GM19468 (cell line): ENCODE results near the gene GALNTL6.

ENCODE experiments used
- ATAC-seq: cut with Tn5 transposase; IDR thresholded peaks from one replicate; pipeline ENCODE4 v1.9.1; 2021; ENCODE audit warnings: mild to moderate bottlenecking, moderate library complexity, moderate number of reproducible peaks; ENCODE audit not compliant: unreplicated experiment; ENCODE audit errors: extremely low read depth

GALNTL6 gene

DNA sequence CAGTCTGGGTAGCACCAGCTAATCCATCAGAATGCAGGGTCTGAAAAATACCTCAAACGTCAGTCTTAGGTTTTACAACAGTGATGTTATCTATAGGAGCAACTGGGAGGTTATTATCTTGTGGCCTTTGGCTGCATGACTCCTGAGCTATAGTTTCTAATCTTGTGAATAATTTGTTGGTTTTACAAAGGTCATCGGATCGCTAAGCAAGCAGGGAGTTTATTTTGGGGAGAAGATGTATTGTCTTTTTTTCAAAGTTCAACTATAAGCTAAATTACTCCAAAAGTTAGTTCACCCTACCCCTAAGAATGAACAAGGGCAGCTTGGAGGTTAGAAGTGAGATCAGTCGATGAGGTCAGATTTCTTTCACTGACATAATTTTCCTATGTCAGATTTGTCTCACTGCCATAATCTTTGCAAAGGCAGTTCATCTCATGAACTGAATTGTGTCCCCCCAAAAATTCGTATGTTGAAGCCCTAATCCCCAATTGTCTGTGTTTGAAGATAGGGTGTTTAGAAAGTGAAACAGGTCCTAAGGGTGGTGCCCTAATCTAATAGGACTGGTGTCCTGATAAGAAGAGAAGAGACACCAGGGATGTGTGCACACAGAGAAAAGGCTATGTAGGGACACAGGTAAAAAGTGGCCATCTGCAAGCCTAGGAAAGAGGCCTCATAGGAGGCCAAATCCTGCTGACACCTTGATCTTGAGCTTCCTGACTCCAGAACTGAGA lies 1179.6 kb downstream of the GALNTL6 start:
- ATAC-seq = no peak

DNA sequence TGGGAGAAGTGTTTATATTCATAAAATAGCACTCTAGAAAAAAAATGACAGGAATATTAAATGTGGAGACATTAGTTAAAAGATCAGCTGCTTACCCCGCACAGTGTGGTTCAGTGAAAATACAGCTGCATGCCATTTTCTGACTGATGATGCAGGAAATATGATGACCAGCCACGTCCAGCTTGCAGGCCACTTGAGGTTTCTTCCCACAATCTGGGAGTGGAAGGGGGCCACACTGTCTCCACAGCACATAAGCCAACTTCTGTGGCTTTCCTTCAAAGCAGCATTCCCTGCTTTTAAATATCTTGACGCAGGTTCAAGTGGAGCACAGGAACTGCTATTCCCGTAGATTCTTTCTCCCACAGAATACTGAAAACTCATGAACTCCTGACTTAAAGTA lies 1182.0 kb downstream of the GALNTL6 start:
- ATAC-seq = no peak

DNA sequence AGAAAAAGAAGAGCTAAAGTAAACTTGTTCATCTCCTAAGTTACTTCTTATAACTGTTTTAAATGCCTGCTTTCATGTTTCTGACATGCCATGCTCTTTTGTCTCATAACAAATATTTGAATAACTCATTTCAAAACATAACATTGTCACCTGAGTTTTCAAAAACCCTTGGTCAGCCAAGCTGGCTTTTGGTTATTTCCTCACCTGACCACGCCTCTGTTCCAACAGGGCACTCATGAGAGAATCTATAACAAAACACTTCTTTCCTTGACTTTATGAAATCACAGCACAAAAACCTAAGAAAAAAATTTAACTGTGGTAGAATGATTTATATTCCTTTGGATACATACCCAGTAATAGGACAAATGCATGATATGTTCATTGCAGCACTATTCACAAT lies 1182.5 kb downstream of the GALNTL6 start:
- ATAC-seq = no peak

DNA sequence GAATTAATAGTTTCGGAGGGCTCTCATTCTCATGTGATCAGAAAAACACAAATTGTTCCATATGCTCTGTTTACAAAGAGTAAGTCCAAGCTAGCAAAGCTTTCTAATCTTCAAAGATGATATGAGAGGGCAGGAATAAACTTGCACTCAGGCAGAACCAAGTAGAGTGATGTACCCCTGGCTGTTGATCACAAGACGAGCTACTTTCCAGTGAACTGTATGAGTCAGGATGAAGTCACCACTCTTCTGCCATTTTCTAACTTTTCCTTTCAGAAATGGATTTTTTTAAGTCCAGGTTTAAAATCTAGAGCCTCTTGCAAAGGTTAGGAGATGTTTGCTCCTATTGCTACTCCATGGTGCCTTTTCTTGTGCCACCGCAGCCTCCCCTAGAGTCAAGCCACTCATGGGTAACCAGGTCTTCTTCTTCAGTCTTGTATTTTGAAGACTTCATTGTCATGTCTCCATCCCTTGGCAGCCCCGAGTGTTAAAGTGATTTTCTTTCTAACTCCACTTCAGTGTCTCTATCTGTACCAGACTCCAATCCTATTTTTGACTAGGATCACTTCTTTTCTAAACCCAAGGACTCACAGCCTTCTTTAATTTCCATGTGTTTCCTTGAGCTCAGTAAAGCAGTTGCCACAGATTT lies 1183.5 kb downstream of the GALNTL6 start:
- no peak for ATAC-seq

DNA sequence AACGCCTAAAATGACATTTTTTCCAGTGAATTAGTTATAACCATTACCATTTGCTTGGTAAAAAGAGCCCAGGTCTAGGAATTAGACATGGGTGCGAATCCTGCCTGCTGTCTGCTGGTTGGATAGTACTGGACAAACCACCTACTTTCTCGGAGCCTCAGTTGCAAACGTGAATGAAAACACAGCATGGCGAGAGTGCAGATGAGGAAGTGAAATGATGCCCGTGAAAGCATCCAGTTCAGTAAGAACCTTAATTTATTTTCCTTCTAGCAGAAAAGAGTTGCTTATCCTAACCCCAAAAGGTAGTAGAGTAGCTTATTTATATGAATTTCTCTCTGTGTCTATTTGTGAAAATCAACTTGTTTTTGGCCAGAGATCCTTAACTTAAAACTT lies 1184.0 kb downstream of the GALNTL6 start:
- ATAC-seq = no peak

DNA sequence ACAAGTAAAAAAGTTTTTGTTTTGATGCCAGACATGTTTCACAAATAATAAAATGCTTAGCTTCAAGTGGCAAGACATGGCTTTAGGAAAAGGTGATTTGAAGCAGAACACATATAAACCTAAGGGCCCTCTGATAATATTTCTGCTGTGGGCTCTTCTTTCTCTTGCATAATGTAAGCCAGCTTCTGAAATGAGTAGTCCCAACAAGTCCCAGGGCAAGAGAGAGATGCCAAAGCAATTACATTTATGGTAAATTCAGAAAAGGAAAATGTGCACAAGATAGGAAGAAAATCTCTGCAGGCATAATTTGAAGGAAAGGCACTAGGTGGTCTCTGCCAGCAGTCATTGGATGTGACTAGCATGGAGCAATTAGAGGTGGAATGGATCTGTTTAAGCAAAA lies 1184.7 kb downstream of the GALNTL6 start:
- no peak for ATAC-seq

DNA sequence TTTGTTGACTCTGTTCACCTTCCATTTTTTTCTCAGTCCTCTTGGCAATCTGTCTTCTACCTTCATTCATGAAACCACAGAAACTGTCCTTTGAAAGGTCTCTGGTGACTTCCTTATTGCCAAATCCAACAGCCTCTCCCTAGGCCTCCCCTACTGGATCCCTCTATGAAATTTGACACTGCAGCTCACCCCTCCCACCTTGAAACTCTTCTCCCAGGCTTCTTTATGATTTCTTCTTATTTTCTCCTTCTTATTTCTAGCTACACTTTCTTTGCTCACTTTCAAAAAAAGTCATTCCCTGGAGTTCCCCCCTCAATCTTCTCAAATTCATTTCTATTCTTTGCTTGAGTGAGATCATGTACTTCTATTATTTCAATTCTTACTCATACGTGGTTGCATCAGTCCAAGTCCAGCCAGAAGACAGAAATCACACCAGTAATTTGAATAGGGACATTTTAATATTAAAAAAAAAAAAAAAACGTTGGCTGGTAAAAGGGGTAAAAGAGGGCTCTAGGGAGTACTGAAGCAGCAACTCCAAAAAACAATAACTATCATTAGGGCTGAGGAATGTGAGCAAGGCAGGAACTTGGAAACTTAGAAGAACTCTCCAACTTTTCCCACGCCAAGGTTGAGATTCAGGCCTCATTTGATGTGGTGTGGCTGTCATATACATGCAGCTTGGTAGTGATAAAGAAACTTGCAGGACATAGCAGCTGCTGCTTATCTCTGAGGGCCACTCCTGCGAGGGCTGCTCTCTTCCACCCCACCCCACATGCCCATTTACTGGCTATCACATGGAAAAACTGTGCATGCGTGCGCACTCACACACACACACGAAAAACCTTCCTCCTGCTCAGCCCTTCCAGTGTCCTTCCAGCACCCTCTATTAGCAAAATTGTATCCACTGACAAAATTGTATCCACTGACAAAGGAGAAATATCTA lies 1185.6 kb downstream of the GALNTL6 start:
- ATAC-seq = no peak

DNA sequence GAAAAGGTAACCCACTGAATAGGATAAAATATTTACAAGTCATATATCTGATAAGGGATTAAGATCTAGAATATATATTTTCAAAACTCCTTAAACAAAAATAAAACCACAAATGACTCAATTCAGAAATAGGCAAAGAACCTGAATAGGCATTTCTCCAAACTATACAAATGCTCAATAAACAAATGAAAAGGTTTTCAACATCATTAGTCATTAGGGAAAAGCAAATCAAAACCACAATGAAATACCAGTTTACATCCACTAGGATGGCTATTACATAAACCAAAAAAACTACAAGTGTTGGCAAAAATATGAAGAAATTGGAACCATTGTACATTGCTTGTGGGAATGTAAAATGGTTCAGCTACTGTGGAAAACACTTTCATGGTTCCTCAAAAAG lies 1188.4 kb downstream of the GALNTL6 start:
- ATAC-seq = no peak

DNA sequence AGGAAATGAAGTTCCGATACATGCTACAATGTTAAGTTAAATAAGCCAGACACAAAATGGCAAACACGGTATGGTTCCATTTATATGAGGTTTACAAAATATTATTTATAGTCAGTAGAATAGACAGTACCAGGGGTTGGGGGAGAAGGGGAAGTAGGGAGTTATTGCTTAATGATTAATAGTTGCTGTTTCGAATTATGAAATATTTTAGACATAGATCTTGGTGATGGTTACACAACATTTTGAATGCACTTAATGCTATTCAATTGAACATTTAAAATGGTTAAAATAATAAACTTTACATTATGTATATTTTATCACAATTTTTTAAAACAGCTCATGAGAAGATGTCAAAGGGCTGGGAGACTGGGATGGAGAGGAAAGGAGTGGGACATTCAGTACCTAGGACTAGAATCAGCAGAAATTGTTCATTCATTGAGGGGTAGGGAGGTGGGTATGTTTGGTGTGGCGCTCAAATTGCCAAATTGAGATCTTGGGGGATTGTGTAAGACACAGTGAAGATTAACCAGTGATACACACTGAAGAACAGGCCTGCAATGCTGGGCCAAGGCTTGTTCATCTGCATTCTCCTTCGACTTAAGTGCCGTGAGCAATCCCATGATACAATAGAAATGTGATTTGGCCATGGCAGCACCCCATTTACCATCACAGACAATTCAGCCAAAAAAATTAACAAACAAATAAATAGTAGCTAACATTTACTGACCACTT lies 1189.8 kb downstream of the GALNTL6 start:
- ATAC-seq = no peak

DNA sequence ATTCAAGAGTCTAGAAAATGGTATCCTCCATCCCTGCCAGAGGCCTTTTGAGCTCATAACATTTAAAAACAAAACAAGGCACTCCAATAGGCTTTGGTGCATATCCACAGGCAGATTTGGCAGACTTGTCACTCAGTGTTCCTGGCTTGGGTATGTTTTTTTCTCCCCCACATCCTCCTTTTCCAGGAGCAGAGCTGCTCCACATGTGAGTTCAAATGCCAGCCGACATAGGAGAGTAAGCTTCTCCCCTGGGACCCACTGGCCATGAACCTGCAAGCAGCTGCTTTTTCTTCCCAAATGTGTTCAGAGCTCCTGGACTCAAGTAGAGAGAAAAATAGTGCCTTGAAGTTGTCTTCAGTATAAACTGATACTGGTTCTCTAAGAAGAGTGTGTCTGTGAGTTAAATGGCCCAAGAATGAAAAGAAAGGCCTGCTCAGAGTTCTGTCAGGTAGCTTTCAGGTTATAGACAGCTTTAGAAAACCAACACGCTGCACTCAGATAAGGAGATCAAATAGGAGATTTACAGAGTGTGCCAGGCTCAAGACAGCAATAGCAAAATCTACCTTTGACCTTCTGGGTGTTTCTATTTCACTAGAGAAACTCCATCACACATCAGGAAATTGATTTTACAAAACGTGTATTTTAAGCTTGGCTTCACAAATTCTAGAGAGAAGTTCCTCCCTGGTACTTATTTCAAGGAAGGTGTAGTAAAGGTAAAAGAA lies 1192.9 kb downstream of the GALNTL6 start:
- no peak for ATAC-seq

DNA sequence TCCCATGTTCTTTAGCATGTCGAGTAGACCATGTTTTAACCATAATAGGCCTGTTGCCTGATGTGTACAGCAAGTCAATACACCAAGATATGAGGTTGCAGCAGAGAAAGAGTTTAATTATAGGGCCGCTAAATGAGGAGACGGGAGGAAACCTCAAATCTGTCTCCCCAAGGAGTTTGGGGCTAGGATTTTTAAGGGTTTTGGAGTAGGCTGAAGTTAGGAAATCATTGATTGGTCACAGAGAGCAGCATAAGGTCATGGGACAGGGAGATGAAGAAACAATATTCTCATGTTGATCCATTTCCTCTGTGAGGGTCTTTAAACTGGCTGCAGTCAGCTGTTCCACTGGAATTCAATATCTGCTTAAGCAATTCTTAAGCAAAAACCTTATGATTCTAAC lies 1195.2 kb downstream of the GALNTL6 start:
- no peak for ATAC-seq

DNA sequence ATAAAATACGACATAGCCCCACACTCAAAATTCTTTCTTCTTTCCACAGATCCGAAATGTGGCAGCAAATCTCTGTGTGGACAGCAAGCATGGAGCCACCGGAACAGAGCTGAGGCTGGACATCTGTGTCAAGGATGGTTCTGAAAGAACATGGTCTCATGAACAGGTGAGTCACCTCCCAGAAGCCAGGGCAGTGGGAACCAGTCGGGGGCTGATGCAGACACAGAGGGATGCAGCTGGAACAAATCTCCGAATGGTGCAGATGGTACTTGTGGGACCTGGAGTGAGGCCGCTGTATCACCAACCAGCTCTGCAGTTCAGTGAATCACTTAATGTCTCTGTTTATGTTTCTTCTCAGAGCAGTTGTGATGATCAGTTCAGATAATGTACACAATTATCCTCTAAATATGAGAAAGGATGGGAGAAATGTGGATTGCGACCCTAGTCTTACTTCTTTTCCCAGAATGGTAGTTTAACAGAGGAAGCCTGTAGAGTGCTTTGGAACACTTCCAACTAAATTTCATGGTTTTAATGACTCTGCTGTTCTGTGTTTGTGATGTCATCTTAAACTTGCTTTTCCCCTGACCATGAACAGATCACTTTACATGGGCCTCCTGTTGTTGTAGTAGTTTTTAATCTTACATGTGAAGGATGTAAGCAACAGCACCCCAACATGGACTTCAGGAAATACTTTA lies 1196.1 kb downstream of the GALNTL6 start:
- ATAC-seq = no peak

DNA sequence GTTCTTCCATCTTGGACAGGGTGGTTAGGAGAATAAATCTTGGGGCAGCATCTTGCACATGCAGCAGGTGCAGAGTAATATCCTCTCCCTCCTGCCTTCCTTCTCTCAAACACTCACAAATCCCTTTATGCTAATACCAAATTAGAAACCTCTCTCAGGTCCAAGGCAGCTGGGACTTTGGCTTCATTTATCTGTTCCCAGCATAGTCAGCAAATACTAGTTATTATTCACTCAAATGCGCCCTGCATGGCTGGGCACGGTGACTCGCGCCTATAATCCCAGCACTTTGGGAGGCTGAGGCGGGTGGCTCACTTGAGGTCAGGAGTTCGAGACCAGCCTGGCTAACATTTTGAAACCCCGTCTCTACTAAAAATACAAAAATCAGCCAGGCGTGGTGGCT lies 1199.4 kb downstream of the GALNTL6 start:
- no peak for ATAC-seq

DNA sequence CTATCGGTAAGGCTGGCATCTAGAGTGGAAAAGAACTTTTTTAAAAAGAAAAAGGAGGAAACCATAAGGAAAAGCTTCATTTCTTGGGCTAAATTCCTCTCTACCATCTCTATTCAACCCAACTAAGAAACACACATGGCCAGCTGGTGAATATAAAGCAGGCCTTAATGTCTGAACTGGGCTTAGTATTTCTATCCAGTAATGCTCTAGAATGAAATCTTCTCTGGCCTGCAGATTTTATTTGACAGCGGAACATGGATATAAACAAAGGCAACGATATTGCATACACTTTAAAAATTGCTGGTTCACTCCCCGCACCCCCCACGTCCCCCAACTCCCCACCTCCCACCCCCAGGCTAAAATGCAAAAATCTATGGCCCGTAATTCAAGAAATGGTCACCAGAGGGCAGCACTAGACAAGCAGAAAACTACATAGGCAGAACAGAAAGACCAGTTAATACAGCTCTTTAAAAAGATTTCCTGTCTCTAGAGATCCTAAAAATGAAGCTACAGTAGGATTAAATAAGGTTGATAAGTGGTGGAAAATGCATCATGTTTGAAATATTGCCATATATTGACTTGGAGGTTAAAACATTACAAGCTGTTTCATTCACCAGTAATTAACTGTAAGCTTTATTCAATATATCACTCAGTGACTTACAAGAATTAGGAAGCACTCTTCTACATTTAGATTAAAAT lies 1200.2 kb downstream of the GALNTL6 start:
- ATAC-seq = no peak

DNA sequence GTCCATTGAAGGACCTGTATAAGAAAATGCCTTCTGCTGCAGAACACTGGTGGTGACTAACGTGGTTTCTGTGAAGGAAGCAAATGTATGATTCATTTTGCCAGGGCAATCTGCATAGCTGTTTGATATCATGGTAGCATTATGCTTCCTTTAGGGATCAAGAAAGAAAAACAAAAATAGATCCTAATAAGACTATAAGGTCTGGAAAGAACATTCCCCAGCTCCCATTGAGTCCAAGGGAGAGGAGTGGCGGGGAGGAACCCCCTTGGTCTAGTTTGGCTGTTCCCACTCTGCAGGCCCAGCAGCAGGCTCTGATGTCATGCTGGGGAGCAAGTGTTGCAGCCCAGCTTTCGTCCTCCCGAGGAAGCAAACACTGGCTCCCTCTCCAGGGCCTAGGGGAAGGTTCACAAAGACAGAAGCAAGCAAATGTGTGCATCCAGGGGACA lies 1200.9 kb downstream of the GALNTL6 start:
- no peak for ATAC-seq

DNA sequence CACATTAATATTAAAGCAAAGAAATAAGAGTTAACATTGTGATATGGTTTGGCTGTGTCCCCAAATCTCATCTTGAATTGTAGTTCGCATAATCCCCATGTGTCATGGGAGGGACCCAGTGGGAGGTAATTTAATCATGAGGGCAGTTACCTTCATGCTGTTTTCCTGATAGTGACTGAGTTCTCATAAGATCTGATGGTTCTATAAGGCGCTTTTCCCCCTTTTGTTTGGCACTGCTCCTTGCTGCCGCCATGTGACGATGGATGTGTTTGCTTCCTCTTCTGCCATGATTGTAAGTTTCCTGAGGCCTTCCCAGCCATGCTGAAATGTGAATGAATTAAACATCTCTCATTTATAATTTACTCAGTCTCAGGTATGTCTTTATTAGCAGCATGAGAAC lies 1201.6 kb downstream of the GALNTL6 start:
- no peak for ATAC-seq

DNA sequence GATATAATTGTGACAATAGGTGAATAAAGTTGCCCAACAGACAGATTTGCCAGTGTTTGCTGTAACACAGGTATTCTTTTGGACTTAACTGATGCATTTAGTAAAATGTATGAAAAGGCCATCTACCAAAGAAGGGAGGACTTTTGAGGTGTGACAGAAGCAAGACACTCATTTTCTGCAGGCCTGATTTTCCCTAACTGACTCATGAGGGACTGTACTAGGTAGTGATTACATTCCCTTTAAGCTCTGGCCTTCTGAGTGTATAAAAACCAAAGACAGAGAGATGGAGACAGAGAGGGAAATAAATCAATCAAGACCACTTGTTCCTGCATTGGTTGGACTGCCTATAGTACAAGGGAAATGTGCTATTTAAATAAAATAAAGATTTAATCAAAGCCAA lies 1204.6 kb downstream of the GALNTL6 start:
- ATAC-seq = no peak

DNA sequence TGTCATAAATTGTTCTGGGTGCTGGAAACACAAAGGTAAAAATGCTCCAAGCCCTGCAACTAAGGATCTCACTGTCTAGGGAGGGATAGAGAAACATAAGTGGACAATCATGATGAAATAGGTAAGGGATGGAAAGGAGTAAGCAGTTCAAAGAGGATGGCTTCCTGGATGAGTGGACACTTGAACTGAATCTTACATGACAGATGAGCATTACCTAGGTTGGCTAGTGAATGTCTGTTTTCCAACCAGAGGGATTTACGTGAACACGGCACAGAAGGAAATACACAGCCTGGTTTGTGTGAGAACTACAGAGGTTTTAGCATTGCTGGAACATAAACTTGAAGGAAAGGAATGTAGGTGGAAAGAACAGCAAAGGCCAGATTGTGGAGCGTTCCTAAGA lies 1205.2 kb downstream of the GALNTL6 start:
- ATAC-seq = no peak

DNA sequence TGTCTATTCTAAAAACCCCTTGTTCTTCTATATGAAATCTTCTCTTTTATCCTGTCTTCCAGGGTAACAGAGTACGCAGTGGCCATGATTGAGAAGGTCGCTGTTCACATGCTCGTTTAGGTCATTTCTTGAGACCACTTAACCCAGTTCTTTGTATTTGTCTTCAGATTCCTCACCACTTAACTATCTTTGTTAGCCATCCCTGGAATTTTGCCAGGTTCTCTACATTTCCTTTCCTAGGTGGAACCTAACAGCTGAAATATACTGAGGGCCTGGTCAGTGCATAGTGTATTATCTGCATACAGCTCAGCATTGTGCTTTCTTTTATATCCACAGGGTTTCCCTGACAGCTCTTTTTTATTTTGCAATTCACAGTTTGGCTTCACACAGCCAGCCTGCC lies 1206.5 kb downstream of the GALNTL6 start:
- no peak for ATAC-seq
